MCF 10A (cell line): ENCODE data around the gene CEP70. TPM values are rescaled to one million over a fixed set of nuclear protein-coding genes. Genes with fewer than 3 reads are reported as not detected.

ENCODE experiments used
- BruUV-seq: library from RNA; stranded (reverse); fragments of 400-500 nt; replicated peaks from 2 replicates; lab custom pipeline; 2021; lab: Mats Ljungman, UMichigan
- CTCF ChIA-PET: fragments of 300-600 bp; sonication (Branson Sonifier 250); formaldehyde crosslinking; extraction: SDS; loops from one replicate; lab custom pipeline; 2021; ENCODE audit warnings: antibody characterized with exemption, inconsistent platforms; lab: Yijun Ruan, JAX
- POLR2A ChIA-PET: fragments of 300-600, 350-650 bp; sonication (Branson Sonifier 250); formaldehyde crosslinking; extraction: SDS; loops from one replicate; lab custom pipeline; 2020; ENCODE audit warnings: antibody characterized with exemption, inconsistent platforms; lab: Yijun Ruan, JAX
- DNase-seq: peaks from one replicate; pipeline ENCODE4 v3.0.0-alpha.2; 2018; ENCODE audit not compliant: unreplicated experiment
- H3K27ac Mint-ChIP-seq: one replicate; pipeline ENCODE4 v1.8.0; 2022; ENCODE audit warnings: mild to moderate bottlenecking, low read depth, mixed read lengths; ENCODE audit not compliant: unreplicated experiment
- H3K27me3 Mint-ChIP-seq: one replicate; pipeline ENCODE4 v1.8.0; 2022; ENCODE audit warnings: mixed read lengths; ENCODE audit not compliant: insufficient read depth, unreplicated experiment
- H3K36me3 Mint-ChIP-seq: one replicate; pipeline ENCODE4 v1.8.0; 2022; ENCODE audit warnings: mild to moderate bottlenecking, moderate library complexity, mixed read lengths; ENCODE audit not compliant: insufficient read depth, unreplicated experiment
- H3K4me1 Mint-ChIP-seq: one replicate; pipeline ENCODE4 v1.8.0; 2022; ENCODE audit warnings: mixed read lengths; ENCODE audit not compliant: insufficient read depth, unreplicated experiment
- H3K4me3 Mint-ChIP-seq: one replicate; pipeline ENCODE4 v1.8.0; 2022; ENCODE audit warnings: mild to moderate bottlenecking, moderate library complexity, mixed read lengths; ENCODE audit not compliant: unreplicated experiment
- H3K9me3 Mint-ChIP-seq: one replicate; pipeline ENCODE4 v1.8.0; 2022; ENCODE audit warnings: mixed read lengths; ENCODE audit not compliant: unreplicated experiment
- intact Hi-C: fragments of 100-400 bp; cut with micrococcal nuclease; formaldehyde crosslinking; loops from 2 replicates; pipeline ENCODE4 v1.14.1; 2022
- total RNA-seq: library from RNA; stranded (reverse); gene quantifications from 2 replicates; pipeline ENCODE4 v1.2.3, GENCODE V29; 2022
- TF ChIP-seq, protein P1 (sequence below): fragments of 200-600 bp; IDR thresholded peaks from one replicate; pipeline ENCODE4 v1.8.0; 2022; ENCODE audit warnings: antibody characterized with exemption, mild to moderate bottlenecking; ENCODE audit not compliant: unreplicated experiment

CEP70 gene
- total RNA-seq, 1 experiment from 2014 or later, result 21.3 TPM

GRCh38 chr3:138513090-138513843, 80.8 kb downstream of the CEP70 start:
- H3K9me3 Mint-ChIP-seq, result no peaks in the 10 kb centered on the region
- no peak for DNase-seq
- ChIA-PET CTCF (interaction anchor here (0.7 to 1.2 kb wide), 2 partner anchors 96 kb away, joined by 3 read pairs; no protein-coding TSS in a partner anchor), POLR2A (no interaction called here)
- H3K4me3 Mint-ChIP-seq, result no peak overlapping the region
- H3K4me1 Mint-ChIP-seq, result no peaks in the 10 kb centered on the region
- no peak overlapping the region for H3K27ac Mint-ChIP-seq
- intact Hi-C loops, result no loop called here
- peaks cover 9% of the 10 kb centered on the region for H3K36me3 Mint-ChIP-seq
- H3K27me3 Mint-ChIP-seq, result no peaks in the 10 kb centered on the region
- BruUV-seq, result no TSS peak
- TF ChIP-seq, protein P1, sequence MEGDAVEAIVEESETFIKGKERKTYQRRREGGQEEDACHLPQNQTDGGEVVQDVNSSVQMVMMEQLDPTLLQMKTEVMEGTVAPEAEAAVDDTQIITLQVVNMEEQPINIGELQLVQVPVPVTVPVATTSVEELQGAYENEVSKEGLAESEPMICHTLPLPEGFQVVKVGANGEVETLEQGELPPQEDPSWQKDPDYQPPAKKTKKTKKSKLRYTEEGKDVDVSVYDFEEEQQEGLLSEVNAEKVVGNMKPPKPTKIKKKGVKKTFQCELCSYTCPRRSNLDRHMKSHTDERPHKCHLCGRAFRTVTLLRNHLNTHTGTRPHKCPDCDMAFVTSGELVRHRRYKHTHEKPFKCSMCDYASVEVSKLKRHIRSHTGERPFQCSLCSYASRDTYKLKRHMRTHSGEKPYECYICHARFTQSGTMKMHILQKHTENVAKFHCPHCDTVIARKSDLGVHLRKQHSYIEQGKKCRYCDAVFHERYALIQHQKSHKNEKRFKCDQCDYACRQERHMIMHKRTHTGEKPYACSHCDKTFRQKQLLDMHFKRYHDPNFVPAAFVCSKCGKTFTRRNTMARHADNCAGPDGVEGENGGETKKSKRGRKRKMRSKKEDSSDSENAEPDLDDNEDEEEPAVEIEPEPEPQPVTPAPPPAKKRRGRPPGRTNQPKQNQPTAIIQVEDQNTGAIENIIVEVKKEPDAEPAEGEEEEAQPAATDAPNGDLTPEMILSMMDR, result no peak

GRCh38 chr3:138511945-138512344, 82.1 kb downstream of the CEP70 start:
- no TSS peak for BruUV-seq
- POLR2A ChIA-PET, result no interaction called here

GRCh38 chr3:138509586-138509985, 84.5 kb downstream of the CEP70 start:
- POLR2A ChIA-PET, result no interaction called here
- Mint-ChIP-seq H3K4me3 (no peak overlapping the region), H3K27ac (no peak overlapping the region), H3K27me3 (no peaks in the 10 kb centered on the region), H3K36me3 (peaks cover 9% of the 10 kb centered on the region), H3K4me1 (no peaks in the 10 kb centered on the region), H3K9me3 (no peaks in the 10 kb centered on the region)
- BruUV-seq, result no TSS peak
- CTCF ChIA-PET, result no interaction called here
- intact Hi-C loops, result no loop called here
- DNase-seq, result no peak
- TF ChIP-seq, protein P1, result no peak

More at GRCh38 chr3:138511945-138512344, 82.1 kb downstream of the CEP70 start:
- CTCF ChIA-PET, result interaction anchor here (1.2 to 1.3 kb wide), 2 partner anchors 33 to 95 kb away, joined by 3 read pairs; no protein-coding TSS in a partner anchor
- no peak overlapping the region for H3K4me3 Mint-ChIP-seq
- H3K27ac Mint-ChIP-seq, result no peak overlapping the region
- no peak for DNase-seq
- no peaks in the 10 kb centered on the region for H3K27me3 Mint-ChIP-seq
- intact Hi-C loops, result no loop called here
- H3K36me3 Mint-ChIP-seq, result peaks cover 9% of the 10 kb centered on the region
- no peaks in the 10 kb centered on the region for H3K4me1 Mint-ChIP-seq
- H3K9me3 Mint-ChIP-seq, result no peaks in the 10 kb centered on the region
- TF ChIP-seq, protein P1, result no peak

- no peak overlapping the region for H3K27ac Mint-ChIP-seq
- TF ChIP-seq, protein P1, result no peak
- DNase-seq, result no peak
- H3K27me3 Mint-ChIP-seq, result no peaks in the 10 kb centered on the region
- CTCF ChIA-PET, result no interaction called here
- peaks cover 12% of the 10 kb centered on the region for H3K36me3 Mint-ChIP-seq
- no peaks in the 10 kb centered on the region for H3K9me3 Mint-ChIP-seq
- H3K4me1 Mint-ChIP-seq, result no peaks in the 10 kb centered on the region
- intact Hi-C loops, result no loop called here
- POLR2A ChIA-PET, result interaction anchor here (1.2 kb wide), 1 partner anchor 10 kb away, joined by 4 read pairs; no protein-coding TSS in a partner anchor
- no peak overlapping the region for H3K4me3 Mint-ChIP-seq
- BruUV-seq, result no TSS peak
These were observed 86.5 kb downstream of the CEP70 start for GRCh38 chr3:138507524-138507923.
